PC-9 (cell line): ENCODE data around the gene GHRH.

Source experiments
- CTCF ChIP-seq: fragments of 200-600 bp; sonication (generic); conservative IDR thresholded peaks from 2 replicates; pipeline ENCODE4 v1.6.1; 2017; ENCODE audit warnings: mixed run types, antibody characterized with exemption, mild to moderate bottlenecking, moderate library complexity
- EZH2 ChIP-seq: fragments of 200-600 bp; sonication (generic); IDR thresholded peaks from 2 replicates; pipeline ENCODE4 v1.8.0; 2017; ENCODE audit warnings: antibody characterized with exemption, low read depth

- TF ChIP-seq CTCF, result no peak
- TF ChIP-seq EZH2, result no peak
Measured at GRCh38 chr20:37228656-37229055, 33.0 kb downstream of the GHRH start.
